ENCODE measurements around the gene ATAD1. TPM values are rescaled to one million over a fixed set of nuclear protein-coding genes. Genes with fewer than 3 reads are reported as not detected.
"Not testable (repeated sequence)": the region's sequence is repeated elsewhere in the genome, so short reads cannot be mapped to it uniquely, and the experiment has no call there.

Gene ATAD1
- total RNA-seq, 2 donors from 2014 or later, result 31.2 to 45.9 TPM

DNA sequence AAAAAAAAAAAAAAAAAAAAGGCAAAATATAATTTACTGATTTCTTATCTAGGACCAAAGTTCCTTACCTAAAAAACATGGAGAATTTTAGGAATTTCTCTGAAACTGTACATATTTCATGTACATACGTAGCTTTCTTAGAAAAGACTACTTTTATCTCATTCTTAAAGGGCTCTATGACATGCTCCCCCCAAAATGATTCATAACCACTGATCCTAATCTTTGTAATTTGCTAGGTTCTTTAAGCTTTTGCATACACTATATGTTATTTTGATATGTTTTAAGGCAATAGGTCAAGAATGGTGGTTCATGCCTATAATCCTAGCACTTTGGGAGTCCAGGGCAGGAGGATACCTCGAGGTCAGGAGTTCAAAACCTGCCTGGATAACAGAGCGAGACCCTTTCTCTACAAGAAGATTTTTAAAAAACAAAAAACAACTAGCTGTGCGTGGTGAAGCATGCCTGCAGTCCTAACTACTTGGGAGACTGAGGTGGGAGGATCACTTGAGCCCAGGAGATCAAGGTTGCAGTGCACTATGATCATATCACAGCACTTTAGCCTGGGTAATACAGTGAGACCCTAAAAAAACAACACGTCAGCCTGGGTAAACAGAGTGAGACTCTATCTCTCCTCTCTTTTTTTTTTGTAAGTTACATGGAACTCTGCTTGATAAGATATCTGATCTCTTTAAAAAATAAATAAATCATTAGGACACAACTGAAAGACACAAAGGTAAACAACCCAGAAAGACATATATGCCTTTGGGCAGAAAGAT is 54.8 kb downstream of the ATAD1 start:
- Mint-ChIP-seq H3K27me3 (no peaks in the 10 kb centered on the region), H3K36me3 (ENCODE audit: low read depth) (peaks cover 85% of the 10 kb centered on the region), H3K27ac (peak overlapping the region; percentile 36), H3K9me3 (no peaks in the 10 kb centered on the region), H3K4me3 (no peak overlapping the region), H3K4me1 (peaks cover 7% of the 10 kb centered on the region)
- ATAC-seq (replicated peaks), result no peak

DNA sequence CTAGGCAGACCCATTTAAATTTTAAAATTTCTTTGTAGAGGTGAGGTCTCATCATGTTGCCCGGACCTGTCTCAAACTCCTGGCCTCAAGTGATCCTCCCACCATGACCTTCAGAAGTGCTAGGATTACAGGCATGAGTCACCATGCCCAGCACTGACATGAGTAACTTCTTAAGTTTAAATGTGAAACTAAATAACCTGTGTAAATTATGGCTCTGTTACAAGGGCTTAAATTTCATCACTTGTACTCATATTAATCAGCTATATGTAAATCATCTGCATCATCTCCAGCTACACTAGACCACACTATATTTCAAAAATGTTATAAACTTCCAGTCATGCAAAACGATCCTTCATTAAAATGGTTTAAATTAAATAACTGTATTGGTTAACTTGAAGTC is 56.1 kb downstream of the ATAD1 start:
- Mint-ChIP-seq H3K4me3 (peak overlapping the region; percentile 54), H3K27ac (peak overlapping the region; percentile 91), H3K27me3 (no peaks in the 10 kb centered on the region), H3K36me3 (ENCODE audit: low read depth) (peaks cover 84% of the 10 kb centered on the region), H3K9me3 (no peaks in the 10 kb centered on the region), H3K4me1 (peaks cover 11% of the 10 kb centered on the region)
- peak; percentile 98 for ATAC-seq (replicated peaks)

GRCh38 chr10:87761153-87761552 is 56.9 kb downstream of the ATAD1 start:
- H3K4me3 Mint-ChIP-seq, result peak overlapping the region; percentile 54
- peaks cover 11% of the 10 kb centered on the region for H3K4me1 Mint-ChIP-seq
- no peak for ATAC-seq (replicated peaks)
- no peak overlapping the region for H3K27ac Mint-ChIP-seq
- H3K27me3 Mint-ChIP-seq, result no peaks in the 10 kb centered on the region
- H3K9me3 Mint-ChIP-seq, result no peaks in the 10 kb centered on the region
- peaks cover 82% of the 10 kb centered on the region for H3K36me3 Mint-ChIP-seq (ENCODE audit: low read depth)

DNA sequence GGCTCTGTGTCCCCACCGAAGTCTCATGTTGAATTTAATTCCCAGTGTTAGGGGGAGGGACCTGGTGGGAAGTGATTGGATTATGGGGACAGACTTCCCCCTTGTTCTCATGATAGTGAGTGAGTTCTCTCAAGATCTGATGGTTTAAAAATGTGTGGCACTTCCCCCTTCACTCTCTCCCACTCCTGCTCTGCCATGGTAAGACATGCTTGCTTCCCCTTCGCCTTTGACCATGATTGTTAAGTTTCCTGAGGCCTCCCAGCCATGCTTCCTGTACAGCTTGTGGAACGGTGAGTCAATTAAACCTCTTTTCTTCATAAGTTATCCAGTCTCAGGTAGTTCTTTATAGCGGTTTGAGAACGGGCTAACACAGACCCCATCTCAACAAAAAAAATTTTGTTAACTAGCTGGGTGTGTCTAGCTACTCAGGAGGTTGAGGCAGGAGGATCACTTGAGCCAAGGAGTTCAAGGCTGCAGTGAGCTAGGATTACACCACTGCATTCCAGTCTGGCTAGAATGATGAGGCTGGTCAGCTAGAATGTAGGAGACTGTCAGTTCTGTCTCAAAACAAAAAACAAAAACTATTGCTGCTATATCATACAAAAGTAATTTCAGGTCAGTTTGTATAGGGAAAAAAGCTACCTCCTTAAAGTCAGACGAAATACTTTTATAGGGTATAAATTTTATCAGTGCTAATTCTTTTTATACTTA is 57.7 kb downstream of the ATAD1 start:
- H3K4me1 Mint-ChIP-seq, result peaks cover 11% of the 10 kb centered on the region
- H3K4me3 Mint-ChIP-seq, result no peak overlapping the region
- no peaks in the 10 kb centered on the region for H3K9me3 Mint-ChIP-seq
- no peak for ATAC-seq (replicated peaks)
- peaks cover 82% of the 10 kb centered on the region for H3K36me3 Mint-ChIP-seq (ENCODE audit: low read depth)
- H3K27ac Mint-ChIP-seq, result peak overlapping the region; percentile 18
- no peaks in the 10 kb centered on the region for H3K27me3 Mint-ChIP-seq

DNA sequence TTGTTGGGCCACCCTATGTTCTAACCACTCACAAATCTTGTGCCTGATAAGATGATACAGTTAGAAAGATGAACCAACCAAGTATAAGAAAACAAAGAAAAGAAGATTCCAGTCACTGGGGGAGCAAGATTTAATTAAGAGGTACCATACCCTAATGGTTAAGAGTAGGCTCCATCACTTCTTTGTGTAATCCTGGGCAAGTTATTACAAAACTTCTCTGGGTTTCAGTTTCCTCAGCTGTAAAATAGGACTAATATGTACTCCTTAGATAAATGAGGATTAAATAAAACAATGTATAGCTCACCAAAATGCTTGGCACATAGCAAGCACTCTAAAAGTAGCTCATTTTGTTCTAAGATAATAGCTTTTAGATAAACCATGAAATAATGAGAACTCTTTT is 58.5 kb downstream of the ATAD1 start:
- Mint-ChIP-seq H3K9me3 (no peaks in the 10 kb centered on the region), H3K27me3 (no peaks in the 10 kb centered on the region), H3K4me3 (no peak overlapping the region), H3K27ac (peak overlapping the region; percentile 27), H3K36me3 (ENCODE audit: low read depth) (peaks cover 82% of the 10 kb centered on the region), H3K4me1 (peaks cover 12% of the 10 kb centered on the region)
- no peak for ATAC-seq (replicated peaks)

- no peak for ATAC-seq (replicated peaks)
- Mint-ChIP-seq H3K27me3 (no peaks in the 10 kb centered on the region), H3K36me3 (ENCODE audit: low read depth) (peaks cover 88% of the 10 kb centered on the region), H3K27ac (no peak overlapping the region), H3K4me1 (peaks cover 26% of the 10 kb centered on the region), H3K4me3 (no peak overlapping the region), H3K9me3 (no peaks in the 10 kb centered on the region)
Measured at GRCh38 chr10:87757685-87758084, 60.3 kb downstream of the ATAD1 start.

DNA sequence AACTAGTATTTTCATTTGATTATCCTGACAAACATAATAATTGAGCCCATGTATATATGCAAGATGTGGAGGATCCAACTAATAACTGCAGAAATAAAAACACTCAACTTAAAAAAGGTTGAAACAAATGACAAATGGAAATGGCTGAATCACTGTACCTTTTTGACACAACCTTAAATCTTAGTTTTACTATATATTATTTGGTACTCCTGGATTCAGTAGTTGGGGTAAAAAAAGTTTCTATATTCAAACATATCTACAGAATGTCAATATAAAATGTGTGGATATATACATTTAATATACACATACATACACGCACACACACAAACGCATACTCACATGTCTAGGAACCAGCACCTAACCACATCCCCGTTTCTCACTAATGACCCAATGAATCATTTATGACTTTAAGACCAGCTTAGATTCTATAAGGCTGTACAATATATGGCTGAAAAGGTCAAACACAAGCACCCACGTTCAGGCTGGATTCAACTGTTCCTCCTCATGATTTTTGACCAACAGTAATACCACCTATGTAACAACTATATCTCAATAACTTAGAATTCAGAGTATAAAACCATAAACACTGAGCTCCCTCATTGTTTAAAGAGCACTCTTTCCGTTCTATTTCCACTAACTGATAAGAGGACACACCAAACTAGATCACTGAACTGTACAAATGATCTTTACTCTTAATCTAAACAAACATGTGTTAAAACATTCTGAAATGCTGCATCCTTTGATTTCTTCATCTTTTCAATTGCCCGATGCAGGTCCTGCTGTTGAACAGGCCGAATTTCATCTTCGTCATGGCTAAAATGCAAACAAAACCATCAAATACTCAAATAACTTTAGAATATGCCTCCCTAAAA is 63.8 kb downstream of the ATAD1 start:
- ATAC-seq (replicated peaks), result peak; percentile 62
- peak overlapping the region; percentile 25 for H3K4me3 Mint-ChIP-seq
- no peaks in the 10 kb centered on the region for H3K9me3 Mint-ChIP-seq
- H3K27ac Mint-ChIP-seq, result peak overlapping the region; percentile 70
- peaks cover 63% of the 10 kb centered on the region for H3K36me3 Mint-ChIP-seq (ENCODE audit: low read depth)
- H3K27me3 Mint-ChIP-seq, result no peaks in the 10 kb centered on the region
- peaks cover 31% of the 10 kb centered on the region for H3K4me1 Mint-ChIP-seq

- Mint-ChIP-seq H3K36me3 (ENCODE audit: low read depth) (peaks cover 48% of the 10 kb centered on the region), H3K4me1 (peaks cover 25% of the 10 kb centered on the region), H3K4me3 (no peak overlapping the region), H3K27ac (no peak overlapping the region), H3K27me3 (no peaks in the 10 kb centered on the region), H3K9me3 (peaks cover 3% of the 10 kb centered on the region)
- no peak for ATAC-seq (replicated peaks)
Measured at GRCh38 chr10:87752566-87752965, 65.5 kb downstream of the ATAD1 start.

DNA sequence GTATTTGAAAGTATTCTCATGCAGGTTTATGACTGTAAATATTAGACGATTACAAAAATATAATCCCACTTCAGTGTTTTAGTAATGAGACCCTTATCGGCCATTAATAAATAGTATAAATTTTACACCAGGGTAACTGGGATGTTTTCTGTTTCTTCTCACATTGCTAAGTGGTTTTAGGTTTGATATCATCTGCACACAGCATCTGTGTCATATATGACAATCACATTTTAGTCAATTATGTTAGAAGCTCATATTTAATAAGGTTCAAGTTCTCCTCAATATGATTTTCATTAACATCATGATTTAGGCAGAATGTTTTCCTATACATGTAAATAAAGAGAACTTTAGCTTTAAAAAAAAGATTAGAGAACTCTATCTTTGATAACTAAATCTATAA is 66.8 kb downstream of the ATAD1 start:
- Mint-ChIP-seq H3K4me3 (no peak overlapping the region), H3K27me3 (no peaks in the 10 kb centered on the region), H3K9me3 (peaks cover 3% of the 10 kb centered on the region), H3K36me3 (ENCODE audit: low read depth) (peaks cover 39% of the 10 kb centered on the region), H3K4me1 (peaks cover 25% of the 10 kb centered on the region), H3K27ac (no peak overlapping the region)
- no peak for ATAC-seq (replicated peaks)

GRCh38 chr10:87750817-87751216 is 67.2 kb downstream of the ATAD1 start:
- H3K4me1 Mint-ChIP-seq, result peaks cover 25% of the 10 kb centered on the region
- ATAC-seq (replicated peaks), result peak; percentile 61
- H3K4me3 Mint-ChIP-seq, result peak overlapping the region; percentile 29
- no peaks in the 10 kb centered on the region for H3K27me3 Mint-ChIP-seq
- peak overlapping the region; percentile 67 for H3K27ac Mint-ChIP-seq
- H3K9me3 Mint-ChIP-seq, result peaks cover 3% of the 10 kb centered on the region
- peaks cover 34% of the 10 kb centered on the region for H3K36me3 Mint-ChIP-seq (ENCODE audit: low read depth)

DNA sequence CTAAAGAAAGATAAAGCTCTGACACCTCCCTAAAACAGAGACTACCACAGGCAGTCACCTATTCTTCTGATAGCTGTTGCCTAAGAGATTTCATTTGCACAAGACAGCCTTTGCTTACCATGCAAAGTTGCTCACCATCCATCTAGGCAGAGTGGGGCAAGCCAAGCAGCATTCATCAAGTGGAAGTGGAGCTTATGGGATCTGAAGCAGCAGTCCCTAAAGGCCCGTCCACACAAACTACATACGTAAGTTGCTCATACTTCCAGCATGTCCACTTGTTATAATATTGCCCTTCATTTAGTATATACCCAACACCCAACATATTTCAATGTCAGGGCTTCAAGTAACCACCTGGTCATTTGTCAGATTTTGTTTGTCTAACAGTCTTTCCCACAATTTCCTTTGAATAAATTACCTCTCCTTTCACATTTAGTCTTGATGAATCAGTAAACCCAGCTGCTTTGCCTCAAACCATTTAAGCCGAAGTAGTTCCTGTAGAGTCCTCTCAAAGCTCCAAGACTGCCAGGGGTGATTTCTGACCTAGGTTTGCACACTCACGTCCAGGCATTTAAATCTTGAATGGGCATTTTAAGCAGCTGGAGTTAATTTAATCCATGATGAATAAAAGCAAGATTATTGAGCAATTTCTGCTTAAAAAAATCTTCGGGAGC is 67.9 kb downstream of the ATAD1 start:
- H3K27ac Mint-ChIP-seq, result peak overlapping the region; percentile 67

GRCh38 chr10:87748244-87748643 is 69.8 kb downstream of the ATAD1 start:
- ATAC-seq (replicated peaks); H3K9me3 Mint-ChIP-seq; H3K27me3 Mint-ChIP-seq; H3K4me3 Mint-ChIP-seq; H3K27ac Mint-ChIP-seq; H3K36me3 Mint-ChIP-seq (ENCODE audit: low read depth): not testable (repeated sequence)
- peaks cover 15% of the 10 kb centered on the region for H3K4me1 Mint-ChIP-seq

More for the DNA sequence above, 67.9 kb downstream of the ATAD1 start:
- Mint-ChIP-seq H3K9me3 (peaks cover 3% of the 10 kb centered on the region), H3K4me1 (peaks cover 25% of the 10 kb centered on the region), H3K4me3 (peak overlapping the region; percentile 29), H3K27me3 (no peaks in the 10 kb centered on the region), H3K36me3 (ENCODE audit: low read depth) (peaks cover 27% of the 10 kb centered on the region)
- peak; percentile 54 for ATAC-seq (replicated peaks)

GRCh38 chr10:87746911-87747310 is 71.1 kb downstream of the ATAD1 start:
- Mint-ChIP-seq H3K27ac (no peak overlapping the region), H3K36me3 (ENCODE audit: low read depth) (no peaks in the 10 kb centered on the region), H3K9me3 (peaks cover 3% of the 10 kb centered on the region), H3K4me3 (no peak overlapping the region), H3K27me3 (no peaks in the 10 kb centered on the region), H3K4me1 (peaks cover 10% of the 10 kb centered on the region)
- ATAC-seq (replicated peaks), result no peak

DNA sequence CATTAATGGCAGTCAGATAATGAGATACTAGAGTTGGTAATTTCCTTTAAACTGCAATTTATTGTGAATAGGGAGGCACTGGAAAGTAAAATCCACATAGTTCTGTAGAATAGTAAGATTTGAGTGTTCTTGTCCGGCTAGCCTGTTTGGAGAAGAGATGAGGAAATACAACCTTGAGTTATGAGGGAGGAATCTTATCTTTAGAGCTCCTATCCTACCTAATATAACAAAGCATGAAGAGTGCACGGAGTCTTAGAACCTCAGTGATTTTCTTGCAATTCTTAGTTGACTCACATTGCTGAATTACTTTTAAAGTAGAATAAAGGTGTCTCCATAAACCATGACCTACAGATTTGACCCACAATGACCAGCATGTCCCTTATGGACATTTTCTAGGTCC is 73.4 kb downstream of the ATAD1 start:
- H3K36me3 Mint-ChIP-seq (ENCODE audit: low read depth), result no peaks in the 10 kb centered on the region
- peaks cover 3% of the 10 kb centered on the region for H3K9me3 Mint-ChIP-seq
- H3K4me3 Mint-ChIP-seq, result no peak overlapping the region
- no peak for ATAC-seq (replicated peaks)
- H3K27ac Mint-ChIP-seq, result no peak overlapping the region
- peaks cover 3% of the 10 kb centered on the region for H3K27me3 Mint-ChIP-seq
- H3K4me1 Mint-ChIP-seq, result no peaks in the 10 kb centered on the region
